Measurements from ENCODE around the gene UQCRC2.

- TF ChIP-seq CTCF (IDR thresholded peaks at IDR 0.05) (no peak), POLR2A (IDR thresholded peaks at IDR 0.05) (no peak), EP300 (IDR thresholded peaks at IDR 0.05) (no peak)
Observed at GRCh38 chr16:22030087-22030812, 77.1 kb downstream of the UQCRC2 start.
